HG02885 (cell line): ENCODE data around the gene PRR4.

Experiments
- ATAC-seq: cut with Tn5 transposase; IDR thresholded peaks from one replicate; pipeline ENCODE4 v1.9.1; 2021; ENCODE audit warnings: mild to moderate bottlenecking; ENCODE audit not compliant: unreplicated experiment, poor library complexity

The PRR4 gene

GRCh38 chr12:10849425-10849878 is at the start of gene PRR4:
TSS of gene PRR4 (minus strand) at chr12:10849475. CDS start at chr12:10849437, 38 bp downstream.
- ATAC-seq: no peak

- ATAC-seq: no peak
Observed at GRCh38 chr12:10896854-10897253, 47.6 kb upstream of the PRR4 start.

GRCh38 chr12:10891937-10892336 is 42.7 kb upstream of the PRR4 start:
- ATAC-seq: no peak

GRCh38 chr12:10889226-10889625 is 40.0 kb upstream of the PRR4 start:
- no peak for ATAC-seq

DNA sequence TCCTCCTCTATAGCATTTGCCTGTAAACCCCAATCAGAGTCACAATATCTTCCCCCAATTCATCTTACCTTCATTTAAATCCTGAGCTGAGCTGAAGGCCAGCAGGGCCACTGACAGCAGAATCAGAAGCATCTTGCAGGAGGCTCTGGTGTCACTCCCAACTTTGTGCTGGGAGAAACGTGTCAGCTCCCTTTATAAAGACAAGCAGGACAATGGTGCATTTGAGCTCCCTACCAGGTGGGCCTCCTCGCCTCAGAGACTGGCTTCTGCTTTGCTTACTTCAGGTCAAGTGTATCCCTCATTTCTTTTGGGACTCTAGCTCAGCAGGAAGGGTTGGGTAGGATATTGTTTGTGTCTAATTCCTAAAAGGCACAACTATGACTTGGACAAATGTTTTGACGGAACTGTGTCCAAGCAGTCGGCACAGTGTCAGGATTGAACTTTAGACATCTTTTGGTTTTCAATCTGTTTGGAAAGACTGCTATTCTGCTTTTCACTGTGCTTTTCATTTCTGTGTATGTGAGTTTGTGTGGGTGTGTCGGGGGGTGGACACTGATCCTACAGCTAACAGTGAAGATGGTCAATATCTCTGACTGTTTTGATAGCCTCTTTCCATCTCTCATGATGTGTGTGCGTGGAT is 34.9 kb upstream of the PRR4 start, which contains the start of gene PRH1:
TSS of gene PRH1 (minus strand) at position 170 of the 640 bp plus-strand sequence. CDS start at position 132, 38 bp downstream.
- ATAC-seq: no peak

GRCh38 chr12:10873378-10873777 is 24.1 kb upstream of the PRR4 start:
- no peak for ATAC-seq

- ATAC-seq: no peak
Observed at GRCh38 chr12:10867381-10867780, 18.1 kb upstream of the PRR4 start.

GRCh38 chr12:10863512-10864218 is 14.4 kb upstream of the PRR4 start:
- ATAC-seq: no peak

DNA sequence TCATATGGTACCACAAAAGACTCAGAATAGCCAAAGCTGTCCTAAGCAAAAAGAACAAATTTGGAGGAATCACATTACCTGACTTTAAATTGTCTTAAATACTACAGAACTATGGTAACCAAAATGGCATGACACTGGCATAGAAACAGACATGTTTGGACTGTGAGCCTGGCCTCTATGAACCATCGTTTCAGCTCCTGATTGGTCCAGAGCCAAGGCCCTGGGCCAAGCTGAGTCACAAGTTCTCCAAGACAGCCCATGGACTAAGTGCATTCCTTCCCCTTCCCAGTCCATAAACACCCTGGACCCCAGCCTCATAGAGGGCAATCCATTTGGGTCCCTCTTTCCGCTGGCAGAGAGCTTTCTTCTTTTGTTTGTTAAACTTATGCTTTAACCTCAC is 12.1 kb upstream of the PRR4 start:
- no peak for ATAC-seq

- ATAC-seq: no peak
Observed at GRCh38 chr12:10855807-10856206, 6.5 kb upstream of the PRR4 start.

DNA sequence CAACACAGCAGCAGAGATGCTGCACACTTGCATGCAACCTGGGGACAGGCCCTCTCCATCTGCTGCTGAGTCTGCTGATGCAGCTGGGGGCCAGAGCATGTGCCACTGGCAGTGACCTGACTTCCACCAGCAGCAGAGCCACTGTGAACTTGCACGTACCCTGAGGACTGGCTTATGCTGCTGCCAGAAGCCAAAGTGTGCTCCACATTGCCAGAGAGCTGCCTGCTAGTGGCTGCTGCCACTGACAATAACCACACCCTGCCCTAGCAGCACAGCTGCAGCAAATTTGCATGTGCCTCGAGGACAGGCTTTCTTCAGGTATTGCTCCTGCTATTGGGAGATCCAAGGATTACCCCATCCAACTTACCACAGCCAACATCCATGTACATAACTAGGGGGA is 4.5 kb upstream of the PRR4 start:
- ATAC-seq: no peak

- no peak for ATAC-seq
Observed at GRCh38 chr12:10851243-10851858, 2.1 kb upstream of the PRR4 start.

DNA sequence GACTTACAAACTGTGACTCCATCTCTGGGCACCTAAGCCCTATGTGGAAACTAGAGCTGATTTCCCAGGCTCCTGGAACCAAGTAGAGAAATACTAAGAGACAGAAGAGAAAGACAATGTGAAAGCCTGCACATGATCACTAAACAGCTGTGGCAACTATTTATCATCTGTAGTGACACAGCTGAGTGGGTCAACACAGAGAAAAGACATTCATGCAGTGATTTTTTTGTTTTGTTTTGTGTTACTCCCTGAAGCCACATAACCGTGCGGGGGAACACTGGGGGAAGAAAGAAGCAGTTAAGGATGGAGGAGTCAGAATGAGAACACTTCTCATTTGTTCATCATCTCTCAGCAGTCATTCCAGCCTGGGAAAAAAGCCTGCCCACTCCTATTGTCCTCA is 1.5 kb downstream of the PRR4 start:
- ATAC-seq: no peak

DNA sequence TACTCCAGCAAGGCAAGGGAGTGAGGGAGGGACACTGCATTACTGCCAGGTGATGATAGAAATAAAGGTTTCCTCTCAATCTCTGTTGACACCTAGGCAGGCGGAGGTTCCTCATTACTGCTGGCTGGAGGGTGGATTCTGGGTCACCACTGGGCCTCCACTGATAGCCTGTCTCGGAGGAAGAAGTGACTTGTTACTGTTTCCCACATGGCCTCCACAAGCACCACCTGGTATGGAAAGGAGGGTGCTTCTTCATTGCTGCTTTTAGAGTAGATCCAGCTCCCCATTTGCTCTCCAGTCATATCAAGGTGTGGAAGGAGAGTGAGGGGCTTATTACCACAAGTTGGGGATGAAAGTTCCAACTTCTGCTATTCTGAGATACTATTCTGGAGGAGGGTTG is 6.4 kb downstream of the PRR4 start:
- ATAC-seq: no peak

DNA sequence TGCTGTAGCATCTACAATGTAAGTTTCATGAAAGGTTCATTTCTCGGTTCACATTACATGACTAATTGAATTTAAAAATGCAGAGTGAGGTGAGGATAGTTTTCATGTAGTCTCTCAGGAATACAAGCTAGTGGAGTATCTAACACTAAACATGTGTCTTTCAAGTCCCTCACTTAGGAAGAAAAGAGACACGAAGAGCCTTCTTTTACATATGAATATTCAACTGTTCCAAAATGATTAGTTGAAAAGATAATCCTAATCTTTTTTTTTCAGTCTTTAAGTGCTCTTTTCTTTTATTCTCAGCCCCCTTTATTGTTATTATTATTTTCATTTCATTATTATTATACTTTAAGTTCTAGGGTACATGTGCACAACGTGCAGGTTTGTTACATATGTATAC is 10.8 kb downstream of the PRR4 start:
- ATAC-seq: no peak

DNA sequence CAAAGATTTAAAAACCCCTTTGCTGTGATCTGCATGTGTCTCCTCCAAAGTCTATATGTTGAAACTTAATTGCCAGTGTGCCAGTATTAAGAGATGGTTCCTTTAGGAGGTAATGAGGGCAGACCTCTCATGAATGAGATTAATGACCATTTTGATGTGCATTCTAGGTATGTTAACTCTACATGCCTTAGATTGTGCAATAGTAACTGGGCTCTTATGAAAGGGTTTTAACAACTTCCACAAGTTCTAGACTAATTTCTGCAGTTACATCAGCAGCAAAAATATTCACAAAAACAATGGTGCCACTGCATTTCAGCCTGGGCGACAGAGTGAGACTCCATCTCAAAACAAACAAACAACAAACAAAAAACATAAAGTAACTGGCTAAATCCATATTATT is 19.3 kb downstream of the PRR4 start:
- no peak for ATAC-seq

- no peak for ATAC-seq
Observed at GRCh38 chr12:10826258-10826657, 23.0 kb downstream of the PRR4 start, which contains the start of gene TAS2R10. TSS of gene TAS2R10 (minus strand) at chr12:10826358. CDS start at chr12:10826269, 89 bp downstream.

DNA sequence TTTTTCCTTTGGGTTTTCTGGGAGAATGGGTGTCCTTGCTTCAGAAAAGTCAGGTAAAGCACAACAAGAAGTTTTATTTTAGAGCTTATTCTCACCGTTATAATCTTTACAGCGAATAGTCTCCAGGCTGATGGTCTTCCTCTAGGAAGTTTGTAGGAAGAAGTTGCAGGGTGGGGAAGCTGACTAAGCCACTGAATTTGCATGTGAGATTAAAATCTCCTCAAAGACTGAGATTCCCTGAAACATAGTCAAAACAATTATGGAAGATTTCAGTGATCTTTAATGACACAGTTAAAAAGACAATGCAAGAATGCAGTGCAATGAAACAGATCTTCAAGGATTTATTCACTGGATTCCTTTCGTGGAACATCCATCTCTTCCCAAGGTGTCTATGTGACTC is 24.3 kb downstream of the PRR4 start:
- ATAC-seq: no peak

DNA sequence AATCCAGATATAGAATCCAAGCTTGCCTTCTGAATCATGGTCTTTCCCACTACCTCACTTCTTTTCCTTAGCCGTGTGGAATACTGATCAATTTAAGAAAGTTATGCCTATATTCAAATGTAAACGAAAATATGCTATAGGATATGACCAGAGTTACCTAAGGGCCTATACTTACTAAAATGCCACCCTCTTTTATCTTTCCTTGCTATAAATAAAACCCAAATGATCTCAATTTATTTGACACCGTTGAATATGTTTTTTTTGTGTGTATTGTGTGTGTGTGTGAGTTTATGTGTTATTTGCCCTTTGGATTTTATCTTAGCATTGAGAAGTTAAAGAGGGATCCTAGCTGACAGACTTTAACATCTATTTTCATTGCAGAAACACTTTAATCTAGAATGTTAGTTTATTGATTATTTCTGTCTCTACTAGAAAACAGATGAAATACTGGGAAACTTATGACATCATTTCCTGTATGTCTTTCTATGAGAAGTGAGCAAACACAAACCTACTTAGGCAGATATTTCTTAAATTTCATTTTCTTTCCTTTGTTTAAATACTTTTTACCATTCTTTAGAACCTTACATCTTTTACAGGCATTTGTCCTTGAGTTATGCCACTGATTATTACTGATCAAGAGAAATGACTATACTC is 37.3 kb downstream of the PRR4 start:
- ATAC-seq: no peak

DNA sequence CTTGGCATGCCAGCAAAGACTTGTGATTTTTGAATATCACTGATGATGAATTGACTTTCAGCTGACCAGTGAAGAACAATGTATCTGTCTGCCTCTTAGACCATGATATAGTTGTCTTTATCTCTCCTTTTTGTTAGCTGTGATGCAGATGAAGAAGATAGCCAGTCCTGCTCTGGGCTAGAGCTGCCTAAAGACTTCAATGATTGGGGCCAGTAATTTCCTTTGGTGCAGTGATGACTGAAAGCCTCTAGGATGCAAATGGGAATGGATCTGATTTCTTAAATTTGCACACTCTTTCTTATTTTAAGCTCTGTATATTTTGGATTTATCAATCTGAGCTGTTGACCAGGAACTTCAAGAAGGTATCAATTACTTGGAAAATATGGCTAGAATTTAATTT is 39.2 kb downstream of the PRR4 start, which contains the start of gene TAS2R9:
TSS of gene TAS2R9 (minus strand) at position 101 of the 400 bp plus-strand sequence. CDS start at position 8, 93 bp downstream.
- no peak for ATAC-seq

DNA sequence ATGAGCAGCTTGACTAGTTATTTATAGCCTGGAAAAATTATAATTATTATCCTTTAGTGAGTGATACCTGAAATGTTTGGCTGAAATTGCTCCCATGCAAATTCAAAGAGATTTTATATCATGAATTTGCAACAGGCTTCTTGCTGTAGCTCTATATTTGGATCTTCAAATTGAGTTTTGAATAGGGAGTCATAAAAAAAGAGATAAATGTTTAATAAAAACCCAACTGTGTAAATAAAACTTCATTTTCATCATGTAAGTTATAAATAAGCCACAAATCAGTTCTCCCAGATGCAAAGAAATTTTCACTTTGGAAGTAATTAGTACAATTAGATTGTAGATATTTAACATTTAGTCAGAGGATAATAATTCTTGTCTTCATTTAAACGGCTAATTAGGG is 42.1 kb downstream of the PRR4 start, which contains the start of gene TAS2R8:
TSS of gene TAS2R8 (minus strand) at position 101 of the 400 bp plus-strand sequence. CDS start 306 bp downstream, outside the sequence.
- no peak for ATAC-seq
